Fibroblast of skin of right quadriceps (primary cell): ENCODE results near the gene RNASEH2B.

Experiments used
- DNase-seq: peaks from one replicate; pipeline ENCODE4 v3.0.0-alpha.2; 2013

RNASEH2B gene

GRCh38 chr13:50909605-50910484 lies at the start of gene RNASEH2B:
RNASEH2B (plus strand) TSS chr13:50909791; CDS start chr13:50910077, 286 bp downstream.
- DNase-seq, result peak; percentile 61

GRCh38 chr13:50864492-50864891 lies 45.1 kb upstream of the RNASEH2B start:
- DNase-seq, result no peak

- DNase-seq, result no peak
Observed at GRCh38 chr13:50866817-50867636, 42.6 kb upstream of the RNASEH2B start.

- DNase-seq, result no peak
Observed at GRCh38 chr13:50867637-50867945, 42.0 kb upstream of the RNASEH2B start.

- no peak for DNase-seq
Observed at GRCh38 chr13:50871405-50871804, 38.2 kb upstream of the RNASEH2B start.

- DNase-seq, result peak; percentile 48
Observed at GRCh38 chr13:50873467-50873866, 36.1 kb upstream of the RNASEH2B start.

GRCh38 chr13:50873991-50874390 lies 35.6 kb upstream of the RNASEH2B start:
- no peak for DNase-seq

- no peak for DNase-seq
Observed at GRCh38 chr13:50882816-50883435, 26.7 kb upstream of the RNASEH2B start.

- no peak for DNase-seq
Observed at GRCh38 chr13:50883728-50884127, 25.9 kb upstream of the RNASEH2B start.

GRCh38 chr13:50884265-50884664 lies 25.3 kb upstream of the RNASEH2B start:
- DNase-seq, result no peak

GRCh38 chr13:50887151-50887550 lies 22.4 kb upstream of the RNASEH2B start:
- no peak for DNase-seq

- DNase-seq, result no peak
Observed at GRCh38 chr13:50888362-50888761, 21.2 kb upstream of the RNASEH2B start.

- DNase-seq, result no peak
Observed at GRCh38 chr13:50889317-50889716, 20.3 kb upstream of the RNASEH2B start.

GRCh38 chr13:50891206-50891605 lies 18.4 kb upstream of the RNASEH2B start:
- no peak for DNase-seq

GRCh38 chr13:50892210-50892944 lies 17.2 kb upstream of the RNASEH2B start:
- DNase-seq, result no peak

- DNase-seq, result peak; percentile 69
Observed at GRCh38 chr13:50893211-50893852, 16.3 kb upstream of the RNASEH2B start.

GRCh38 chr13:50894012-50894411 lies 15.6 kb upstream of the RNASEH2B start:
- DNase-seq, result no peak

- DNase-seq, result no peak
Observed at GRCh38 chr13:50894504-50894903, 15.1 kb upstream of the RNASEH2B start.

GRCh38 chr13:50898338-50898737 lies 11.3 kb upstream of the RNASEH2B start:
- DNase-seq, result no peak

- DNase-seq, result no peak
Observed at GRCh38 chr13:50901701-50902100, 7.9 kb upstream of the RNASEH2B start.

- no peak for DNase-seq
Observed at GRCh38 chr13:50905256-50905655, 4.3 kb upstream of the RNASEH2B start.

- no peak for DNase-seq
Observed at GRCh38 chr13:50907781-50908180, 1.8 kb upstream of the RNASEH2B start.
